H9 (cell line): ENCODE measurements around the gene KDM4F. TPM values are rescaled to one million over a fixed set of nuclear protein-coding genes. Genes with fewer than 3 reads are reported as not detected.

Experiments
- DNase-seq: peaks from one replicate; pipeline ENCODE4 v3.0.0-alpha.2; 2017
- H2AFZ ChIP-seq: one replicate; pipeline ENCODE4 v1.6.1; 2013; ENCODE audit warnings: mild to moderate bottlenecking, low read length, control low read depth, moderate library complexity
- H2AK5ac ChIP-seq: 2 replicates; pipeline ENCODE4 v1.6.1; 2013; ENCODE audit warnings: low read length, control low read depth, mixed read lengths; ENCODE audit not compliant: insufficient read length
- H2BK120ac ChIP-seq: one replicate; pipeline ENCODE4 v1.6.1; 2013; ENCODE audit warnings: low read depth, mild to moderate bottlenecking, low read length, control low read depth, inconsistent platforms; ENCODE audit not compliant: poor library complexity, severe bottlenecking
- H2BK12ac ChIP-seq: 2 replicates; pipeline ENCODE4 v1.6.1; 2013; ENCODE audit warnings: low read length, control low read depth, mixed read lengths, low read depth; ENCODE audit not compliant: insufficient read length
- H2BK15ac ChIP-seq: 2 replicates; pipeline ENCODE4 v1.6.1; 2013; ENCODE audit warnings: low read depth, low read length, control low read depth
- H2BK20ac ChIP-seq: one replicate; pipeline ENCODE4 v1.6.1; 2013; ENCODE audit warnings: low read depth, mild to moderate bottlenecking, low read length, control low read depth, inconsistent platforms; ENCODE audit not compliant: poor library complexity, severe bottlenecking
- H2BK5ac ChIP-seq: 2 replicates; pipeline ENCODE4 v1.6.1; 2013; ENCODE audit warnings: low read length, control low read depth, mixed read lengths; ENCODE audit not compliant: insufficient read length
- H3K14ac ChIP-seq: 2 replicates; pipeline ENCODE4 v1.6.1; 2013; ENCODE audit warnings: low read length, control low read depth; ENCODE audit not compliant: insufficient read depth
- H3K18ac ChIP-seq: 2 replicates; pipeline ENCODE4 v1.6.1; 2013; ENCODE audit warnings: low read depth, mild to moderate bottlenecking, mixed read lengths, low read length, control low read depth; ENCODE audit not compliant: insufficient read length
- H3K23ac ChIP-seq: 2 replicates; pipeline ENCODE4 v1.6.1; 2013; ENCODE audit warnings: low read length, control low read depth, mixed read lengths, low read depth; ENCODE audit not compliant: insufficient read length
- H3K23me2 ChIP-seq: 2 replicates; pipeline ENCODE4 v1.6.1; 2013; ENCODE audit warnings: low read depth, mild to moderate bottlenecking, mixed read lengths, low read length, control low read depth; ENCODE audit not compliant: insufficient read length, poor library complexity, severe bottlenecking
- H3K27ac ChIP-seq: 2 replicates; pipeline ENCODE4 v1.5.1; 2013; ENCODE audit warnings: low read length, control low read depth, mixed read lengths, low read depth; ENCODE audit not compliant: insufficient read length
- H3K27me3 ChIP-seq: 2 replicates; pipeline ENCODE4 v1.6.1; 2013; ENCODE audit warnings: low read length, control low read depth, inconsistent platforms; ENCODE audit not compliant: insufficient read depth
- H3K4ac ChIP-seq: 2 replicates; pipeline ENCODE4 v1.6.1; 2013; ENCODE audit warnings: low read depth, mild to moderate bottlenecking, control low read depth, inconsistent platforms, low read length, moderate library complexity
- H3K4me1 ChIP-seq: 2 replicates; pipeline ENCODE4 v1.6.1; 2013; ENCODE audit warnings: low read length, control low read depth, inconsistent platforms; ENCODE audit not compliant: insufficient read depth
- H3K4me2 ChIP-seq: 2 replicates; pipeline ENCODE4 v1.6.1; 2013; ENCODE audit warnings: low read length, control low read depth, mixed read lengths; ENCODE audit not compliant: insufficient read length, insufficient read depth
- H3K56ac ChIP-seq: 2 replicates; pipeline ENCODE4 v1.6.1; 2013; ENCODE audit warnings: low read depth, mild to moderate bottlenecking, mixed read lengths, low read length, control low read depth; ENCODE audit not compliant: insufficient read length
- H3K79me1 ChIP-seq: 2 replicates; pipeline ENCODE4 v1.6.1; 2013; ENCODE audit warnings: low read depth, mild to moderate bottlenecking, moderate library complexity, low read length, control low read depth, inconsistent platforms; ENCODE audit not compliant: insufficient read depth, poor library complexity, severe bottlenecking
- H3K79me2 ChIP-seq: 2 replicates; pipeline ENCODE4 v1.6.1; 2013; ENCODE audit warnings: low read length, control low read depth, inconsistent platforms; ENCODE audit not compliant: insufficient read depth
- H3K9ac ChIP-seq: 2 replicates; pipeline ENCODE4 v1.6.1; 2013; ENCODE audit warnings: low read length, control low read depth, mixed read lengths; ENCODE audit not compliant: insufficient read length; ENCODE audit errors: extremely low read depth
- H3K9me3 ChIP-seq: one replicate; pipeline ENCODE4 v1.6.1; 2013; ENCODE audit warnings: low read depth, low read length, inconsistent platforms; ENCODE audit not compliant: control insufficient read depth
- H3T11ph ChIP-seq: one replicate; pipeline ENCODE4 v1.6.1; 2013; ENCODE audit warnings: mild to moderate bottlenecking, low read length, control low read depth, inconsistent platforms
- H4K20me1 ChIP-seq: one replicate; pipeline ENCODE4 v1.6.1; 2013; ENCODE audit not compliant: control insufficient read depth, insufficient read length, insufficient read depth
- H4K5ac ChIP-seq: 2 replicates; pipeline ENCODE4 v1.6.1; 2013; ENCODE audit warnings: low read depth, mild to moderate bottlenecking, mixed read lengths, low read length, control low read depth; ENCODE audit not compliant: insufficient read length
- H4K8ac ChIP-seq: replicated peaks from 2 replicates; pipeline ENCODE4 v1.6.1; 2013; ENCODE audit warnings: low read length, control low read depth, mixed read lengths, low read depth; ENCODE audit not compliant: insufficient read length
- H4K91ac ChIP-seq: 2 replicates; pipeline ENCODE4 v1.6.1; 2013; ENCODE audit warnings: low read depth, mild to moderate bottlenecking, moderate library complexity, mixed read lengths, low read length, control low read depth; ENCODE audit not compliant: insufficient read length
- H3K27ac Mint-ChIP-seq, 3 experiments: 2 replicates in 2 of 3; 3 replicates in 1 of 3; pipeline ENCODE4 v1.8.0; 2020 to 2021; ENCODE audit warnings: mixed read lengths in 3 of 3, mild to moderate bottlenecking in 1 of 3, moderate library complexity in 1 of 3
- H3K27me3 Mint-ChIP-seq: 2 replicates; pipeline ENCODE4 v1.8.0; 2021; ENCODE audit warnings: low read depth, mild to moderate bottlenecking, moderate library complexity, mixed read lengths
- H3K36me3 Mint-ChIP-seq, 3 experiments: 2 replicates in 2 of 3; 3 replicates in 1 of 3; pipeline ENCODE4 v1.8.0; 2020 to 2021; ENCODE audit warnings: low read depth in 3 of 3, mixed read lengths in 3 of 3; ENCODE audit not compliant: insufficient read depth in 1 of 3
- H3K4me1 Mint-ChIP-seq, 2 experiments: 2 replicates each; pipeline ENCODE4 v1.8.0; 2020; ENCODE audit warnings: mixed read lengths in 2 of 2
- H3K4me3 Mint-ChIP-seq, 2 experiments: 2 replicates in 1 of 2; 3 replicates in 1 of 2; pipeline ENCODE4 v1.8.0; 2020 to 2021; ENCODE audit warnings: mild to moderate bottlenecking in 2 of 2, mixed read lengths in 2 of 2, moderate library complexity in 1 of 2
- H3K9me3 Mint-ChIP-seq, 2 experiments: 2 replicates in 1 of 2; 3 replicates in 1 of 2; pipeline ENCODE4 v1.8.0; 2020; ENCODE audit warnings: mild to moderate bottlenecking in 2 of 2, mixed read lengths in 2 of 2, moderate library complexity in 1 of 2
- CTCF ChIP-seq: fragments of 200-600 bp; sonication (generic); conservative IDR thresholded peaks from 3 replicates; pipeline ENCODE4 v1.8.0; 2021; ENCODE audit warnings: antibody characterized with exemption, mild to moderate bottlenecking
- WGBS: extraction: QIAGEN DNeasy Blood & Tissue Kit; methylation state at CpG from one replicate; pipeline ENCODE4 v1.1.7; 2013; ENCODE audit warnings: missing lambda C conversion rate, low lambda C conversion rate, mixed read lengths; ENCODE audit not compliant: insufficient read length; ENCODE audit errors: extremely low coverage; 5-methylcytosine and 5-hydroxymethylcytosine counted together
- total RNA-seq: library from RNA; stranded (reverse); gene quantifications from 2 replicates; pipeline ENCODE4 v1.2.1, GENCODE V29; 2021

KDM4F gene
- total RNA-seq, 1 experiment from 2014 or later: not detected

GRCh38 chr11:95088946-95089619, 39.9 kb downstream of the KDM4F start:
- no peak overlapping the region for H2AFZ ChIP-seq
- H3K27me3 Mint-ChIP-seq: peaks cover 72% of the 10 kb centered on the region
- no CpG with 5 or more reads among the region's 27 CpGs for WGBS
- no peak overlapping the region for H3K4ac ChIP-seq
- no peak overlapping the region for H4K91ac ChIP-seq
- peak overlapping the region; percentile 82 for H3K4me2 ChIP-seq
- peaks cover 4% of the 10 kb centered on the region for H3K4me1 ChIP-seq
- H2BK120ac ChIP-seq: no peak overlapping the region
- H2BK12ac ChIP-seq: no peak overlapping the region
- H3K4me1 Mint-ChIP-seq: peaks cover 27 to 29% of the 10 kb centered on the region in 2 experiments
- H3K23ac ChIP-seq: no peak overlapping the region
- H3K79me2 ChIP-seq: no peaks in the 10 kb centered on the region
- H2BK15ac ChIP-seq: no peak overlapping the region
- no peaks in the 10 kb centered on the region for H3K79me1 ChIP-seq
- H3K36me3 Mint-ChIP-seq: no peaks in the 10 kb centered on the region; a peak in 1 of 7 replicates
- no peak overlapping the region for H3K18ac ChIP-seq
- no peak for DNase-seq
- no peaks in the 10 kb centered on the region for H4K20me1 ChIP-seq
- peaks cover 8% of the 10 kb centered on the region for H3K23me2 ChIP-seq
- H2BK20ac ChIP-seq: no peak overlapping the region
- H3K9me3 Mint-ChIP-seq: no peaks in the 10 kb centered on the region
- peak overlapping the region; percentile 79; the same call in 1 of the 2 replicates for H3K14ac ChIP-seq
- H2AK5ac ChIP-seq: no peak overlapping the region
- H2BK5ac ChIP-seq: no peak overlapping the region
- H3K4me3 Mint-ChIP-seq: peak overlapping the region; percentile 73 to 78
- no peak overlapping the region for H4K8ac ChIP-seq
- TF ChIP-seq CTCF: no peak
- no peak overlapping the region for H4K5ac ChIP-seq
- H3K27me3 ChIP-seq: peaks cover 13% of the 10 kb centered on the region; the same call in 1 of the 2 replicates
- H3T11ph ChIP-seq: no peak overlapping the region
- H3K27ac Mint-ChIP-seq: peak overlapping the region in 1 of 3 experiments; percentile 33; a peak in 1 of 7 replicates
- H3K9me3 ChIP-seq: no peaks in the 10 kb centered on the region
- H3K27ac ChIP-seq: no peak overlapping the region
- no peak overlapping the region for H3K9ac ChIP-seq
- no peak overlapping the region for H3K56ac ChIP-seq
